Stimulated activated CD8-positive, alpha-beta memory T cell treated with anti-CD3 and anti-CD28 coated beads, Interleukin-4, amount 100 ng/mL, for 24 hours (primary cell): ENCODE measurements around the gene TARBP2.
"Not testable (repeated sequence)": the region's sequence is repeated elsewhere in the genome, so short reads cannot be mapped to it uniquely, and the experiment has no call there.

Experiments used
- DNase-seq: peaks from one replicate; pipeline ENCODE4 v3.0.0-alpha.2; 2020; ENCODE audit warnings: low read depth

TARBP2 gene

DNA sequence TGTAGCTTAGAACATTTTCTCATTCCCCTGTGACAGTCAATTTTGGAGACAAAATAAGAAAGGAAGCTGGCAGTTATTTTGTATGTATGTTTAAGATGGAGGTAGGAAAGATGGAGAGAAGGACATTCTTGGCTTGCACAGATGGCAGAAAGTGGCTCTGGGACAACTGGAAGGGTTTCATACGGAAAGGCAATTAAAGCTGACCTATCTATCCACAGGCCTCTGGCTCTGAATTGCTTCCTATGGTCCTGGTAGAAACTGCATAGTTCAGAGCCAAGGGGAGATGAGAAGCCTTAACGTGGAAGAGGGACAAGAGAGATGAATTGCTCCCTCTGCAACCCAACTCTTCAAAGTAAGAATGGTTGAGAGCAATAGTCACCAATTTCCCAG, 14.2 kb downstream of the TARBP2 start:
- no peak for DNase-seq

DNA sequence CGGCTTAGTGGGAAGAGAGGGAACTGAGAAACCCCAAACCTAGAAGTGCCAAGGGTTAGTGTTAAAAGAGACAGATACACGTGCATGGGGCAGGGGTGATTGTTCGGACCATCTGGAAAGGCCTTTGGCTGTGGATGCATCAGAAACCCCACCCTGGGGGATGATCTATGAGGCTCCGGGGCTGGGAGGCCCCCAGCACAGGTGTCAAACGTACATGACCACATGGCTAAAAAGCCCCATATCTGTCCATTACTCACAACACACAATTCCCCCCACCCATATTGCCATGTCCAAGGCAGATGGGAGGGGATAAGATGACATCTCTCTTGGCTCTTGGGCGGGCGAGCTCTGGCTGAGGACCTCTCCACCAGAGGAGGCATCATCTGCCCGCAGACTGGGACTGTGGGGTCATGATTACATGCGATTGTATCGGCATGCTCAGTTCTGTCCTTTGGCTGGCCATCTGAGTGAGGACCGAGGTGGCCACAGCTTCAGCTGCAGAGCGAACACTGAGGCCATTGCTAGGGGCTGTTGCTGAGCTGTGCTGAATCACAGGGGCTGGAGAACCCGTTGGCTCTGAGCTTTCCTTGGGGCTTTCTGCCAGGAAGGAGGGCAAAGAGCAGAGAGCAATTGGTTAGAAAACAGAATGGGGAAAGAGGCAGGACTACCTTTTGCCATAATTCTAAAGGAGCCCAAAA, 15.8 kb downstream of the TARBP2 start:
- no peak for DNase-seq

DNA sequence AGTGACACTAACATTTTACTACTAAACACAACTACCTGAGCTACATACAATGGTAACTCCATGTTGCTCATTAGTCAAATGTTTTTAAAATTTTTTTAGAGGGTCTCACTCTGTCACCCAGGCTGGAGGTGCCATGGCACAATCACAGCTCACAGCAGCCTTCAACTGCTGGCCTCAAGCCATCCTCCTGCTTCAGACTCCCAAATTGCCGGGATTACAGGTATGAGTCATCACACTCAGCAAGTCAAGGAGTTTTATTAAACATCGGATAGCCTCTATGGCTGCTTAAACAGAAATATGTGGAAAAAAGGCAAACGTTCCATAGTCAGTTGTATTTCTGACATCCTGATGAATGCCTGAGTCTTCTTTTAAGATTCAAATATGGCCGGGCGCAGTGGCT, 17.3 kb downstream of the TARBP2 start:
- DNase-seq, result no peak

DNA sequence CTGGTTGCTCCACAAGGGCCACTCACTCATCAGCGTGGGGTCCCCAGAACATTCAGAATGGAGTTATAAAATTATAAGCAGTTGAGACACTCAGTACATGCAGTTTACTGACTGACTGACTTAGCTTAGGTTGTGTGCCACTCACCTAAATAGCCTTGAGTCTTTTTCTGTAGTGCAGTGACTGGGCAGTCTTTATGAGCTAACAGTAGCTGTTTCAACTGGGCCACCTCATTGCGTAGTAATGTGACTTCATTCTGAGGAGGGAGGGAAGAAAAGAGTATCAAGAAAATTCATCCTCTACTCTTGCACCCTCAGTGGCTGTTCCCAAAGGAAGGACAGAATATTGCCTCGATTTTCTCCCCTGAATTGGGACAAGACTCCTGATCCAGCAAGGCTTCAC, 22.0 kb downstream of the TARBP2 start:
- no peak for DNase-seq

DNA sequence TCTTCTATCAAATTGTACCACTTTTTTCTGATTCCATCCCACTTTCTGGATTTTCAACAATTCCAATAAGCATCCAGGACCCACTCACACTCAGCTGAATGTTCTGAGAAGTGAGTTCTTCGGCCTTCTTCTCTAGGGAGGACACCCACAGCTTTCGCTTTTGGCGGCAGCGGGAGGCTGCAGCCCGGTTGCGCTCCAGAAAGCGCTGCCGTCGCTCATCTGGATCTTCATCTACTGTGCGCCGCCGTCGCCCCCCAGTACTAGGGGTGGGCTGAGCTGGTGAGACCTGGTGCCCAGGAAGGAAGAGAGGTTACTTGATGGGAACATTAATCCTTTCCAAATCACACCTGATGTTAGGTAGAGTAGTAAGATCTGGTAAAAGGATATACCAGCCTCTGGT, 23.4 kb downstream of the TARBP2 start:
- no peak for DNase-seq

DNA sequence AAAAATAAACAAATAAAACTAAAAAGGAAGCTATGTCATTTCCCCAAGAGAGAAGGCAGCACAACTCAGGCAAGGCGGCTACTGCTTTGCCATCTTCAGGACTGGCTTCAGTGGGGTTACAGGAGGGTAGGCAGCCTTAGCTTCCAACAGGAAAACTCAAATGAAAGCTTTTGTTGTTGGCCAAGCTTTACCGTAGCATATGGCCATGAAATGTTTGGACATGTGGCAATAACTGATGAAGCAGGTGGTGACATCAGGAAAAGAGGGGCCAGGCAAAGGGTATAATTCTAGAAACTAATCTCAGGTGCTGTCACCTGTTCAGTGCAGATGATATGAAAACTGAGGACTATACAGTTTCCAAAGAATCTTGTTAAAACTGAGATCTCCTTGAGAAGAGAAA, 29.0 kb downstream of the TARBP2 start:
- DNase-seq, result no peak

DNA sequence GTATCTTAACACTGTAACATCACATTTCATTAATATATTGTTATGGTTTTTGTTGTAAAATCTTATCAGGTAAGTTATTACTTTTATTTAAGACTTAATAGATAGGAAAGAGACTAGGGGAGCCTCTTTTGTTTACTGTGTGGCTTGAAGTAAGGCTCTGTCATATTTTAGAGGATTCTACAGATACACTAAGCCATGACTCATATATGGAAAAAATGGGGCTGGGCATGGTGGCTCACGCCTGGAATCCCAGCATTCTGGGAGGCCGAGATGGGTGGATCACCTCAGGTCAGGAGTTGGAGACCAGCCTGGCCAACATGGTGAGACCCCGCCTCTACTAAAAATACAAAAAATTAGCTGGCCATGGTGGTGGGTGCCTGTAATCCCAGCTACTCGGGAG, 29.8 kb downstream of the TARBP2 start:
- no peak for DNase-seq

DNA sequence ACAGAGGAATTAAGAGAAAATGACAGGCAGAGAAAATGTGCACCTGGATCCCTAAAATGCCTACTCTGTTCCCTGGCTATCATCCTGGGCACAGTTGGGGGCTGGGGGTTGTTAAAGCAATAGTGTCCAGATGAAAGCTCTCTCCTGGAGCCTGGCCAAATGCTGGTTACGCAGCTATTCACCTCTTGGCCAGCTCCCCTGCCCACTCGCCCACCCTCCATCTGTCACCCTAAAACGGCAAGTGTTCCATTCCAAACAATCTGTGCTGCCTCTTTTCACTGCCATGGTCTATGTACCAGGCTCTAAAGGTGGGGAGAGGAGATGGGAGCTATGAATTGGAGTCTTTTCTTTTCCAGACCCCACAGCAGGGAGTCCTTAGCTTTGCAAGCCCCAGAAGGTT, 30.9 kb downstream of the TARBP2 start:
- DNase-seq, result no peak

DNA sequence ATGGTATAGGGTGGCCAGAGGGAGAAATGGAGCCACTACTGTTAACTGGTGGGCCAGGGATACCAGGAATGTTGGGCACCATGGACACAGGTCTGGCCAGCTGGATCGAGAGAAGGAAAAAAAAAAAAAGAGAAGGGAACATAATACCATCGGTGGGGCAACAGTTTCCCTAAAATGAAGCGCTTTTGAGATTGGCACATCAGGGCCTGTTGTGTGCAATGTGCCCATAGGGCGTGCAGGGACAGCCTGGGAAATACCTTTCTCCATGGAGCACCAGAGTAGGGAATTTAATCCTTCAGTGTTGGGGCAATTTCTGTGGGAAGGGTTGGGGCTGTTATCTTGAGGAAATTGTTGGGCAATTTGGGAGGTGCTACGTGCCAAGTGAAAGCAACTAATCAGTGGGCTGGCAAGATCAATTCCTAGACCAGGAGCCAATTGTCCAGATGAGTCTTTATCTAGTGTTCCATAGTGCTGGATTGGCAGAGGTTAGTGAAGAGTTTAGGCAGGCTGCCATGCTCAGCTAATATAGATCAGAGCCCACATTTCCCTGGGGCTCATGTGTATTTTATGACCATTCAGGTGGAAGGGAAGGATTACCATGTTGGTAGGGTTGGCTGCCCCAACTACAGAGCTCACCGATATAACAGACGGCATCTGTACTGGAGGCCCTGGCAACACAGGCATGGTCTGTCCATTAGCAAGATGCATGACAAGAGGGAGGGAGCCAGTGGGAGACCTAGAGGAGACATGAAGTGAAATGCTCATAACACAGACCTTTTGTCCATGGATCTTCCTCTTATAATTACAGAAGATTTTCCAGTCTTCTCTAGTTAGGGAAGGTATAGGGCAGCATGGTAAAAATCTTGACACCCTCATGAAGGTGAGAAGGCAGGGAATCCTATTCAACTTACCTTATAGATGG, 31.7 kb downstream of the TARBP2 start:
- no peak for DNase-seq

DNA sequence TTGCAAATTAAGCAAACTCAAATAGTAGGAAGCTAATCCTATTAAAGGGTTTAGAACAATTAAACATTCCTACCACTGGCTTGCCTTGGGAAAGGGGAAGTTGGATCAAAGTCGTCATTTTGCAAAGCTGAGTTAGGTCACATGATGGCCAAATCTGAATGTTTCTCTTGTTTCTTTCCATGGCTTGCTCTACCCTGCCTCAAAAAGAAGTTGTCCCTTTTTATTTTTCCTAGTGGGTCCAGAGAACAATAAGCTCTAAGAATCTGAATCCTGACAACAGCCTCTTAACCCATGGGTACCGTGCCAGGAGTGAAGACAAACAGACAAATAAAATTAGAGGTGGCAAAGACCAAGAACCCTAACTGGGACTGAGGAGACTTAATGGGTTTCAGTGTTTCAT, 32.4 kb downstream of the TARBP2 start:
- no peak for DNase-seq

DNA sequence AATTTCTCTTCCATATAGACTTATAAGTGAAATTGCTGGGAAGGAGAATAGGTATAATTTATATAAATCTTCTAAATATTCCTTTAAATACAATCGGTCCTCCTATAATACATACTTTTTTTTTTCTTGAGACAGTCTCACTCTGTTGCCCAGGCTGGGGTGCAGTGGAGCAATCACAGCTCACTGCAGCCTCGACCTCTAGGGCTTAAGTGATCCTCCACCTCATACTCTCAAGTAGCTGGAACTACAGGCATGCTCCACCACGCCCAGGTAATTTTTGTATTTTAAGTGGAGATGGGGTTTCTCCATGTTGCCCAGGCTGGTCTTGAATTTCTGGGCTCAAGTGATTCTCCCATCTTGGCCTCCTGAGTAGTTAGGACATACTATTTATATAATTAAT, 35.9 kb downstream of the TARBP2 start:
- no peak for DNase-seq

DNA sequence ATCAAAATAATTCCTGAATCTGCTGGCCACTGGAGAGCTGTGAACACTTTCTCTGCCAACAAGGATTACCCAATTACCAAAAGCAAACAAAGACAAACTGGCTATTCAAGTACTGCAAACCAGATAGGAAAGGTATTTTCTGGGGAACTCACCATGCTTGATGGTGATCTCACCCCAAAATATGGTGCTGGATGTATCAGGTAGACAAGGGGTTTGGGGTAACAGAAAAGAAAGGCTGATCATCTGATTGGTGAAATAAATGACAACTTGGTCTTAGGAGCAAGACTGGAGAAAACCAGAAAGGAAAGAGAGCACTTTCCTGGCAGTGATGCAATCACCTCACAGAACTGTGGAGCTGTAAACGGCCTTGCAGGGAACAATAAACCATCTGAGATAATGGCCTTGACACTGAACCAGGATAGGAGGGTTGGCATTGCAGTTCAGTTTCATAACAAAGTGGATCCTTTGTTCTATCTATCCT, 37.2 kb downstream of the TARBP2 start:
- DNase-seq, result no peak

DNA sequence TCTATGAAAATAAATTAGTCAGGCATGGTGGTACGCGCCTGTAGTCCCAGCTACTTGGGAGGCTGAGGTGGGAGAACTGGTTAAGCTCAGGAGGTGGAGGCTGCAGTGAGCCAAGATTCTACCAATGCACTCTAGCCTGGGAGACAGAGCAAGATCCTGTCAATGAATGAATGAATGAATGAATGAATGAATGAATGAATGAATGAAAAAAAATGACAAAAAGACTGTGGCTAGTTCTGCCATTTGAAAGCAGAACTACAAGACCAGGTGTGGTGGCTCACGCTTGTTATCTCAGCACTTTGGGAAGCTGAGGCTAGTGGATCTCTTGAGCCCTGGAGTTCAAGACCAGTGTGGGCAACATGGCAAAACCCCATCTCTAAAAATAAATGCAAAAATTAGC, 38.4 kb downstream of the TARBP2 start:
- DNase-seq, result no peak

DNA sequence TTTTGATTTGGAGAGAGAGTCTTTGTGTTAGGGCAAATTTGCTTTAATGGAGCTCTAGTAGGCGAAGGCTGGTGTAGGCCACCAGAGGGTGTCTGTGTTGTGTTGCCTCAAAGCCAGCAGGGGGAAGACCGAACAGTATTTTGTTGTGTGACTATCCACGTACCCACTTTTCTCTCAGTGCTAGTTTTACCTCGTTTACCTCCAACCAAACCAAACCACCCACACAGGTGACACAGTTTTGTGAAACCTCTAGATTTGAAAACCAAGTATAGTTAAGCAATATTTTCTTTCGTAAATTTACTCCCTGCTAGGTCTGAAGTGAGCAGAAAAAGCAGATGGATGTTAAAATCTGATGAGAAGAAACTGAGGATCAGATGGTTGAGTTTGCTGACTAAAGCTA, 42.5 kb downstream of the TARBP2 start:
- peak; percentile 15 for DNase-seq

DNA sequence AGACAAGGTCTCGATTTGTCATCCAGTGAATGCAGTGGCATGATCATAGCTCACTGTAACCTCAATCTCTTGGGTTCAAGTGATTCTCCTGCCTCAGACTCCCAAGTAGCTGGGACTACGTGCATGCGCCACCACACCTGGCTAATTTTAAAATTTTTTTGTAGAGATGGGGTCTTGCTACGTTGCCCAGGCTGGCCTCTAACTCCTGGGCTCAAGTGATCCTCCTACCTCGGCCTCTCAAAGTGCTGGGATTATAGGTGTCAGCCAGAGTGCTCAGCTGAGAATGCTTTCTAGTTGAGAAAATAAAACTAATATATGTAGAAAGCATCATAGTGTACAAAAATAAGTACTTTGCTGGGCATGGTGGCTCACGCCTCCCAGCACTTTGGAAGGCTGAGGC, 47.3 kb downstream of the TARBP2 start:
- DNase-seq, result not testable (repeated sequence)

DNA sequence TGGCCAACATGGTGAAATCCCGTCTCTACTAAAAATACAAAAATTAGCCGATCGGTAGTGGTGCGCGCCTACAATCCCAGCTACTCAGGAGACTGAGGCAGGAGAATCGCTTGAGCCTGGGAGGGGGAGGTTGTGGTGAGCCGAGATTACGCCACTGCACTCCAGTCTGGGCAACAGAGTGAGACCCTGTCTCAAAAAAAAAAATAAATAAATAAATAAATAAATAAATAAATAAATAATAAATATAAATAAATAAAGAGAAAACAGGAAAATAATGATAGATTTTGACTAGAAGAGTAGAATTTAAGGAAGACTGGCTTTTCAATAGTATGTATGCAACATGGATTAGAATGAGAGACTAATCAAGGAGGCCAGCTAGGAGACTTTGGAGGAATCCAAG, 49.0 kb downstream of the TARBP2 start:
- not testable (repeated sequence) for DNase-seq

DNA sequence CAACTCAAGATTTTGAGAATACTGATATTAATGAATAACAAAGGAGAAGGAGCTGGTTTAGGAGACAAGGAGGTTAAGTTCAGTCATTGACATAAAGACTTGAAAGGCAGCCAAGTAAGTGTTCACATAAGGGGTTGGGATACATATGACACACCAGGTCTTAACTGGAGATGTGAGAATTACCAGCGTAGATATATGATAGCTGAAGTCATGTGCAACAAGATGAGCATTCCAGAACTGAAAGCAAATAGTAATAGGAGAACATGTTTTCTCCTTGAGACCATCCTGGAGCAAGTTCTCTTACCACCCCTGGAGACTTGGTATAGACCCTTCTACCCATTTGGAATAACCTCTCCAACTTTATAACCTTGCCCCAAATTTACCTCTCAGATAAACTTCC, 49.5 kb downstream of the TARBP2 start:
- no peak for DNase-seq

DNA sequence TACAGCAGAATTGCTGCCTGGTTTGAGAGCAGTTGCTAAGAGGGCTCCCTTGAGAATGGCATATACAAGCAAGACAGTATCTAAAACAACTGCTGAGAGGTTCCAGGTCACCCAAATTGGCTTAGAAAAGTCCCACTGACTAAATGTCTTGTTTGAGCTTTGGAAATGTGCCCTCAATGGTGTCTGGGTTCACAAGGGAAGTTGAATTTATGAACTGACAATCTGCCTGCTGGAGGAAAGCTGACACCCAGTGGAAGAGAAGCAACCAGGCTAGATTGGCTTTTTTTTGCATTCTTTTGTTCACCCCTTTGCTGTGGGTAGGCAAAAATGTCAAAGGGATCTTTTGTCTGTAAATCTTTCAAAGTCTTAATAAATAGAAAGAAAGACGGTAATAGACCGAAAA, 50.8 kb downstream of the TARBP2 start:
- no peak for DNase-seq

DNA sequence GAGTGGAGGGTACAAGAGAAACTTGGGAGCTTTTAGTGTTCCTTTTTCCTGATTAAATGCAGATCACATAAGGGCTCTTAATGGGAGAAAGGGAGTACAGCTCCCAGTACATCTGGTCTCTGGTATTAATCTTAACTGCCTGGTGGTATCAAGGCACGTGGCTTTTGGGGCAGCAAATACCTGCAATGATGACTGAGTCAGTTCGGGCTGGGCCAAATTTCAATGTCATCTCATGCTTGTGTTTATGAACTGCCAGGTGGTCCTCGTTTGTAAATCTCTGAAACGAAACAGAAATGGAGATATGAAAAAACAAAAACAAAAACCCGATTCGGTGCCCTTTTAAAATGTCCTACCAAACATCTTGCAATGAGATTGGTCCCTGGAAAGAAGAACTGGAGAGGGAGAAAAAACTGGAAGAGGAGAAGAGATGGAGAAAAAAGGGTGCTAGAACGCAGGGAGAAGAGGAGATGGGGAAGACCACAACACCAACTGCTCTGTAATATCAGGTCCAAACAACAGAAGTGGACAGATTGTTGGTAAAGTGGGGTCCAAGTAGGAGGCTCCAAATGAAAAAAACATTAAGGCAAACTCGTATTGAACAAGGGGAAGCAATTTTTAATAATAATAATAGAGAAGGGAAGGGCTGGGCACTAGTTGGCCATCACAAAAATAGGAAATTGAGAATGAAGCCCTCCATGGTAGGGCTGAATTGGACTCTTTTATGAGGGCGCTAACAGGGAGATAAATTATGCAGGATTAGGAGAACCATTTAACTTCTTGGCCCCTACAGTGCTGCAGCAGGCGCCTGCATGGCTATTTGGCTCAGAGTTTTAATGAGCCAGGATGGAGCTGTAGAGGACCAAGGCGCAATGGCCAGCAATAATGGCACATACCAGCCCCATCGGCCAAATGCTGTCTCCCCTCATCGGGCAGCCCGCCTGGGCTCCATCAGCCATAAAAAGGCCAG, 51.6 kb downstream of the TARBP2 start:
- no peak for DNase-seq
